Astrocyte of the cerebellum (primary cell): Measurements from ENCODE around the gene FER.
"Not testable (repeated sequence)": the region's sequence is repeated elsewhere in the genome, so short reads cannot be mapped to it uniquely, and the experiment has no call there.

ENCODE experiments used
- DNase-seq: peaks from one replicate; pipeline ENCODE4 v3.0.0-alpha.2; 2011; ENCODE audit warnings: low read depth
- H3K4me3 ChIP-seq: 2 replicates; pipeline ENCODE4 v1.5.1; 2011; ENCODE audit warnings: mild to moderate bottlenecking, low read depth, low read length, moderate library complexity
- CTCF ChIP-seq: IDR thresholded peaks from 2 replicates; pipeline ENCODE4 v1.5.1; 2012; ENCODE audit warnings: low read length, low read depth, moderate library complexity, mild to moderate bottlenecking; ENCODE audit errors: missing control alignments
- in situ Hi-C: cut with HindIII; loops from 2 replicates; pipeline ENCODE4 v1.10.0; 2017; ENCODE audit warnings: low sequenced_read_pairs

FER gene

GRCh38 chr5:109167586-109167985, 419.9 kb downstream of the FER start:
- no peak overlapping the region for H3K4me3 ChIP-seq
- in situ Hi-C loops, result no loop called here
- TF ChIP-seq CTCF, result no peak
- no peak for DNase-seq

DNA sequence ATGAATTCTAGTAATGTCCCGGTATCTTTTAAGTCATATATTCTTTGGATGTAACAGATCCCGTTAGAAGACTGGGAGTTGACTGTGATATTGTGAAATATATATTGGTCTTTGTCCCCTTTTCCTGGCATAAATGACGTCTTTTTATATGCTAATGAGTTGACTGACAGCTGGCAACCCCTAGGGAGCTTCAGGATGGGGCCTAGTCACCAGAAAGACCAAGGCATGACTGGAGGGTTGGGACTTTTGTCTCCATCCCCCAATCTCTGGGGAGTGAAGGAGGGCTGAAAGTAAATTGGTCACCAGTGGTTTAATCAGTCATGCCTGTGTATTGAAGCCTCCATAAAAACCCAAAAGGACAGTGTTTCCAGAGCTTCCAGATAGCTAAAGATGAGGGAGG, 420.5 kb downstream of the FER start:
- in situ Hi-C loops, result no loop called here
- DNase-seq, result no peak
- no peak overlapping the region for H3K4me3 ChIP-seq
- no peak for TF ChIP-seq CTCF

DNA sequence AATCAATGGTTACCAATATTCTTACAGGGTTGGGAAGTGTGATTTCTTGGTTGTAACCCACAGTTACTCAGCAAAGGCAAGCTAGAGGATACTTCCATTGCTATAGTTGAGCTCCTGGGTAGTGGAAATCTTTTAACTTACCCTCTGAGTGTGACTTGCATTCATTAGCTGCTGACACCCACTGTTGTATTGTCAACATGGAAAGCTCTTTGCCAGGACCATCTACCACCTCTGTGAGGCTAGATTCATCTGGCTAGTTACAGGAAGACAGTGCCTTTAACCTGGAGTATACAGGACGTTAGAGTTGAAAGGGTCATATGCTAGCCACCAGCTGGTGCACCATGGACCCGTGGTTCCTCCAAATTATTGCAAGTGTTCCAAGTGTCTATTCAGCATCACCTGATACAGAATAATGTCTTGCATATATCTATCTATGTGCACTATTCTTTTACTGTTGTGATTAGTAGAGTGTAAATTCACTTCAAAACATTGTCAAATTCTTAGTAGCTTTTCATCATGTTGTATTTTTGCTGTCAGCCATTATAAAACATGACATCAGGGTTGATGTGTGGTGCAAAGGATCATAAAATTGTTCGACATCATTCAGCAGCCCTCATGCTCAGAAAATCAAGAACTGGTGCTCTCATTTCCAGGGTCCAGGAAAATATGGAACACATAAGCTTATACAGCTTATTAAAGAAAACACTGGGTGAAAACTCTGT, 423.1 kb downstream of the FER start:
- in situ Hi-C loops, result no loop called here
- DNase-seq, result no peak
- H3K4me3 ChIP-seq, result no peak overlapping the region
- TF ChIP-seq CTCF, result no peak

GRCh38 chr5:109171437-109172073, 423.9 kb downstream of the FER start:
- H3K4me3 ChIP-seq, DNase-seq, in situ Hi-C loops: not testable (repeated sequence)

- DNase-seq, result no peak
- in situ Hi-C loops, result no loop called here
- no peak for TF ChIP-seq CTCF
- H3K4me3 ChIP-seq, result no peak overlapping the region
These were observed 425.5 kb downstream of the FER start for GRCh38 chr5:109173036-109173794.

GRCh38 chr5:109177227-109177626, 429.5 kb downstream of the FER start:
- in situ Hi-C loops, result no loop called here
- TF ChIP-seq CTCF, result no peak
- H3K4me3 ChIP-seq, result no peak overlapping the region
- no peak for DNase-seq

- in situ Hi-C loops, result no loop called here
- no peak for TF ChIP-seq CTCF
- H3K4me3 ChIP-seq, result no peak overlapping the region
- no peak for DNase-seq
These were observed 430.1 kb downstream of the FER start for GRCh38 chr5:109177782-109178181.
